Kidney epithelial cell (primary cell): ENCODE data around the gene PPP1R1A. TPM values are rescaled to one million over a fixed set of nuclear protein-coding genes. Genes with fewer than 3 reads are reported as not detected.

ENCODE experiments used
- DNase-seq: peaks from one replicate; pipeline ENCODE4 v3.0.0-alpha.2; 2010; ENCODE audit warnings: low read depth
- H3K27me3 ChIP-seq: 2 replicates; pipeline ENCODE4 v1.6.0; 2011; ENCODE audit warnings: low read length; ENCODE audit not compliant: control insufficient read depth, insufficient read depth
- H3K36me3 ChIP-seq: 2 replicates; pipeline ENCODE4 v1.5.1; 2011; ENCODE audit warnings: low read length; ENCODE audit not compliant: control insufficient read depth, insufficient read depth
- H3K4me3 ChIP-seq: 2 replicates; pipeline ENCODE4 v1.5.1; 2011; ENCODE audit warnings: low read depth, mild to moderate bottlenecking, control low read depth, low read length
- total RNA-seq: library from RNA; depleted of rRNA; stranded (reverse); fragments of >200 nt; gene quantifications from 2 replicates; pipeline ENCODE4 v1.2.3, GENCODE V29; 2015
- TF ChIP-seq, protein P1 (sequence below): IDR thresholded peaks from 2 replicates; pipeline ENCODE4 v1.5.1; 2011; ENCODE audit warnings: mild to moderate bottlenecking, moderate library complexity, low read length, control low read depth, inconsistent platforms; ENCODE audit not compliant: insufficient read depth, poor library complexity, severe bottlenecking

PPP1R1A gene
- total RNA-seq, 1 donor from 2014 or later, result 2.4 TPM

DNA sequence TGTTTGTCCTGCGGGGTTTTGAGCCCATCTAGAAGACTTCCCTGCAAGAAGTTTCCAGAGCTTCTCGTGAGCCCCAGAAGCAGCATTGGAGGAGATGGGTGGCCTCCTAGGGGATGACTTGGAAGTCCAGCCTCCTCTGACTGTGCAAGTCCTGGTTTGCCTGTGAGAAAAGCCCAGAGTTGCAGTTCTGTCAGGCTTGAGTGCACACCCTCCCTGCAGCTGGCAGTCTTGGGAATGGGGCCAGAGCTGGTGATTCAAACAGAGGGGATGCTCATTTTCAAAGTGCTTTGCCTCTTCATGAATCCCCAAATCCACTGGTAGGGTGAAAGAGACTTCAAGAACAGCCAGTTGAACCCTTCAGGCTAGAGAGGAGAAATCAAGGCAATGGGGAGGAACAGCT, 3.9 kb upstream of the PPP1R1A start:
- no peaks in the 10 kb centered on the region for H3K36me3 ChIP-seq
- TF ChIP-seq, protein P1, sequence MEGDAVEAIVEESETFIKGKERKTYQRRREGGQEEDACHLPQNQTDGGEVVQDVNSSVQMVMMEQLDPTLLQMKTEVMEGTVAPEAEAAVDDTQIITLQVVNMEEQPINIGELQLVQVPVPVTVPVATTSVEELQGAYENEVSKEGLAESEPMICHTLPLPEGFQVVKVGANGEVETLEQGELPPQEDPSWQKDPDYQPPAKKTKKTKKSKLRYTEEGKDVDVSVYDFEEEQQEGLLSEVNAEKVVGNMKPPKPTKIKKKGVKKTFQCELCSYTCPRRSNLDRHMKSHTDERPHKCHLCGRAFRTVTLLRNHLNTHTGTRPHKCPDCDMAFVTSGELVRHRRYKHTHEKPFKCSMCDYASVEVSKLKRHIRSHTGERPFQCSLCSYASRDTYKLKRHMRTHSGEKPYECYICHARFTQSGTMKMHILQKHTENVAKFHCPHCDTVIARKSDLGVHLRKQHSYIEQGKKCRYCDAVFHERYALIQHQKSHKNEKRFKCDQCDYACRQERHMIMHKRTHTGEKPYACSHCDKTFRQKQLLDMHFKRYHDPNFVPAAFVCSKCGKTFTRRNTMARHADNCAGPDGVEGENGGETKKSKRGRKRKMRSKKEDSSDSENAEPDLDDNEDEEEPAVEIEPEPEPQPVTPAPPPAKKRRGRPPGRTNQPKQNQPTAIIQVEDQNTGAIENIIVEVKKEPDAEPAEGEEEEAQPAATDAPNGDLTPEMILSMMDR, result no peak
- no peak overlapping the region for H3K4me3 ChIP-seq
- DNase-seq, result peak; percentile 83
- peaks cover 6% of the 10 kb centered on the region for H3K27me3 ChIP-seq

DNA sequence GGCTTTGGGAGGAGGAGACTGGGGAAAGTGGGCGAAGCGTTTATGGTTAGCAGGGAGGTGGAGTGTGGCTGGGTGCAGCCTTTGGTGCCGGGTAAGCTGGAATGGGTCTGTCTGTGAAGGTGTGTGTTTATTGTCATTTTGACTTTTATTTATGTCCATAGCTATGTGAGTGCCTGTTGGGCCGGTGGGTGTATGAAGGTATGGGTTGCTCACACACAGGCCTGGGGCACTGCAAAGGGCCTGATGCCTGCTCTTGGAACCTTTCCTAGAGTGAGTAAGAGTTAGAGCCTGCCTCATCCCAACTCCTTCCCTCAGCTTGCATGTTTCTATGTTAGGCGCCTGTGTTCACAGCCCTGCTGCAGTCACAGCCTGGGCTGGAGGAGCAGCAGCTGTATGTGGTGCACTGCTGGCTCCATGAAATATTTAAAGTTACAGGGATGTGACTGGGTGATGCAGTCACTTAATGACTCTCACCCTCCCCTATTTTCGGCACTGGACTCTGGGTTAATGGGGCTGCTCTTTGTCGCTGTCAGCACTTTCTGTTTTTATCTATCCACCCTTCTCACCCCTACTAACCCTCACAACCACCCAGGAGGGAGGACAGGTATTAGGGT, 2.6 kb upstream of the PPP1R1A start:
- TF ChIP-seq, protein P1, result no peak
- H3K36me3 ChIP-seq, result no peaks in the 10 kb centered on the region
- DNase-seq, result no peak
- H3K4me3 ChIP-seq, result no peak overlapping the region
- H3K27me3 ChIP-seq, result peaks cover 6% of the 10 kb centered on the region

DNA sequence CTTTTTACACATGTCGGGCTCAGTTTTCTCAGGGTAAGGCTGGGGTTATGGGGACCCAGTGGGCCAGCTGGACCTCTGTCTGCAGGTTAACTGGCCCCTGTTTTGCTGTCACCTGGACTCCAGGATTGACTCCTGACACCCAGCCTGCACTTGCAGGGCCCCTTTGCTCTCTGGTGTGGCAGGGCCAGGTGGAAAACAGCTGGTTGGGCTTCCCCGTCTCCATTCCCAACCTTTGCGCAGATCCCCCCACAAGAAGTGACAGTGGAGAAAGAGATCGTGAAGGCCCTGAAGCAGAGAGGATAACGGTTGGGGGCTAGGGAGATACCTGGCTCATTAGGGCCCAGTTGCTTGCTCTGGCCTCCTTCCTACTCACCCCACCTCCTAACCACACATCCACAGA, 1.5 kb upstream of the PPP1R1A start:
- DNase-seq, result no peak
- Histone ChIP-seq H3K4me3 (no peak overlapping the region), H3K36me3 (no peaks in the 10 kb centered on the region), H3K27me3 (peaks cover 6% of the 10 kb centered on the region)
- TF ChIP-seq, protein P1, result no peak

DNA sequence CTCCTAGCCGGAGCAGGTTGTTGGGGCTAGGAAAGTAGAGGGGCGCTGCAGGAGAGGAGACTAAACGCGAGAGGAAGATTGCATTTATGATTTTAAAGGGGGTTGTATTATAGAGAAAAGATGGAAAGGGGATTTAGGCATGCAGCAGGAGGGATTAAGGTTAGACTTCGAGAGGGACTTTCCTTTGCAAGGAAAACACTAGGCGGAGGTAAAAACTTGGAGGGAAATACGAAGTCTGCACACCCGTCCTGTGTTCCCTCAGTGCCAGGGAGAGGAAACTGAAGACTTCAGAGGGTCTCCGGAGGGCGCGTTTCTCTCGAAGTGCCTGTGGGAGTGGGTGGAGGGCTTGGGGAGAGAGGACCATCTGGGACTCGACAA, 420 bp upstream of the PPP1R1A start:
- H3K27me3 ChIP-seq, result peaks cover 8% of the 10 kb centered on the region
- peak overlapping the region; percentile 46 for H3K4me3 ChIP-seq
- H3K36me3 ChIP-seq, result no peaks in the 10 kb centered on the region
- TF ChIP-seq, protein P1, result no peak
- DNase-seq, result no peak

DNA sequence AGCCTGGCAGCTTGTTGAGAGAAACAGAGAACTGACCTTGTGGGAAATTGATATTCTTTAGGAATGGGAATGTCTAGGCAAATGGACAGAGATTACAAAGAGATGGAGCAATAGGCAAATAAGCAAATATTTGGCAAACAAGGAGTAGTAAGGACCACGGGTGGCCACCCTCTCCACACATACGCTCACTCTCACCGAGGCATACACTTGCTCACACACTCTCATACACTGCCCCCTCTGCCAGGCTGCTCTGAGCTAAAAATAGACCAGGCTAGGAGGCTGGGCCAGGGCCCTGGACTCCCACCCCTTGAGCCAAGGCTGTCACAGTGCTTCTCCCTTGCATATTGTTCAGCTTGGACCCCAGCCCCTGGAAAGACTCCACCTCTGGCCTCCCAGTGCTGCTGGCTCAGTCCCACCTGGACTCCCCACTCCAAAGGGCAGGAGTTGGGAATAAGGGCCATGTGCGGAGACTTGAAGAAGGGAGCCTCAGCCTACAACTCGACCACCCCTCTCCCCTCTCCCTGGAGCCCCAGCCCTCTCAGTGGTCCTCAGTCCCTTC, 1.1 kb downstream of the PPP1R1A start:
- H3K36me3 ChIP-seq, result no peaks in the 10 kb centered on the region
- peaks cover 8% of the 10 kb centered on the region for H3K27me3 ChIP-seq
- peak overlapping the region; percentile 46 for H3K4me3 ChIP-seq
- TF ChIP-seq, protein P1, result no peak
- DNase-seq, result no peak

DNA sequence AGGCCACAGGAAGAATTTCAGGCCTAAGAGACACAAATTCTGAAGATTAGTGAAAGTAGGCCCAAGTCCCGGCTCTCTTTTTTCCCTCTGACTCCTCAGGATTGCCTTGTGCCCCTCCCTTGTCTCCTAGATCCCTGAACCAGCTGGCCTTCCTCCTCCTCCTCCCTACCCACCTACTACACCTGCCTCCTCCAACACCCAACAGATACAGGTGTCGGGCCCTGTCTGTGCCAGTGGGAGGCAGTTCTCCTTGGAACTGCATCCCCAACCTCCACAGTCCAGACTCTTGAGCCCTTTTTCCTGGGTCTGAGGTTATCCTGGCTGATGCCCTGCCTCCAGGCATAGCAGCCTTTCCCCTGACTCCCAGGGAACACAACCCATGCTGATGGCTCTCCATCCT, 1.8 kb downstream of the PPP1R1A start:
- peaks cover 8% of the 10 kb centered on the region for H3K27me3 ChIP-seq

More for the DNA sequence above, 1.8 kb downstream of the PPP1R1A start:
- no peak overlapping the region for H3K4me3 ChIP-seq
- no peak for DNase-seq
- no peaks in the 10 kb centered on the region for H3K36me3 ChIP-seq
- TF ChIP-seq, protein P1, result no peak
